HepG2 (cell line): ENCODE measurements around the gene ZNF318. TPM values are rescaled to one million over a fixed set of nuclear protein-coding genes. Genes with fewer than 3 reads are reported as not detected.

Experiments
- ESRRA ChIP-seq: sonication (generic); formaldehyde crosslinking; IDR thresholded peaks from 2 replicates; pipeline ENCODE4 v1.5.1; 2020; ENCODE audit warnings: mild to moderate bottlenecking, low read depth, missing genetic modification reagents
- HOXA9 ChIP-seq: sonication (generic); formaldehyde crosslinking; IDR thresholded peaks from 2 replicates; pipeline ENCODE4 v1.8.1; 2022; ENCODE audit warnings: missing genetic modification reagents, mild to moderate bottlenecking, moderate library complexity, borderline replicate concordance
- KLF11 ChIP-seq: IDR thresholded peaks from 2 replicates; pipeline ENCODE4 v1.6.1; 2016; ENCODE audit warnings: missing compliant biosample characterization
- NBN ChIP-seq: fragments of 450-650 bp; conservative IDR thresholded peaks from 2 replicates; pipeline ENCODE4 v1.6.1; 2017
- NR2F6 ChIP-seq, 2 experiments: IDR thresholded peaks; 2 replicates each; pipeline ENCODE4 v1.6.1; 2016; ENCODE audit warnings: antibody characterized with exemption in 1 of 2, mild to moderate bottlenecking in 1 of 2
- RXRA ChIP-seq: sonication (generic); formaldehyde crosslinking; IDR thresholded peaks from 2 replicates; pipeline ENCODE4 v1.5.1; 2020; ENCODE audit warnings: missing genetic modification reagents
- SOX5 ChIP-seq: IDR thresholded peaks from 2 replicates; pipeline ENCODE4 v1.6.1; 2016; ENCODE audit warnings: borderline replicate concordance
- TBX2 ChIP-seq: sonication (generic); formaldehyde crosslinking; IDR thresholded peaks from 2 replicates; pipeline ENCODE4 v1.5.0; 2020; ENCODE audit warnings: missing genetic modification reagents, mild to moderate bottlenecking, borderline replicate concordance
- ZNF205 ChIP-seq: IDR thresholded peaks from 2 replicates; pipeline ENCODE4 v1.6.1; 2018; ENCODE audit warnings: missing biosample characterization, missing genetic modification reagents
- ZNF251 ChIP-seq: sonication (generic); formaldehyde crosslinking; IDR thresholded peaks from 2 replicates; pipeline ENCODE4 v1.9.0; 2021; ENCODE audit warnings: mild to moderate bottlenecking, missing genetic modification reagents
- ZNF441 ChIP-seq: sonication (generic); formaldehyde crosslinking; IDR thresholded peaks from 2 replicates; pipeline ENCODE4 v1.7.0; 2021; ENCODE audit warnings: missing genetic modification reagents, borderline replicate concordance
- ZNF652 ChIP-seq: IDR thresholded peaks from 2 replicates; pipeline ENCODE4 v1.6.1; 2016; ENCODE audit warnings: low read depth, borderline replicate concordance
- ZZZ3 ChIP-seq: sonication (generic); formaldehyde crosslinking; IDR thresholded peaks from 2 replicates; pipeline ENCODE4 v1.4.0; 2020; ENCODE audit warnings: missing genetic modification reagents, mild to moderate bottlenecking, borderline replicate concordance
- polyA plus RNA-seq, 8 experiments: library from polyadenylated mRNA; depleted of rRNA in 3 of 8; stranded (reverse) in 7 of 8; unstranded in 1 of 8; fragments of >200 nt; fragmentation: Illumina TruSeq in 4 of 8; extraction: Trizol in 4 of 8; gene quantifications; 2 replicates each; pipeline versions ENCODE4 v1.2.1 to v1.2.3, GENCODE V29; 2011 to 2016; ENCODE audit warnings: low read depth in 4 of 8, missing spikeins in 1 of 8, mixed read lengths in 1 of 8; ENCODE audit not compliant: insufficient read depth in 1 of 8
- total RNA-seq, 5 experiments: library from RNA; depleted of rRNA; stranded (reverse); fragments of >200 nt; fragmentation: Illumina TruSeq; extraction: Trizol; gene quantifications; 2 replicates each; pipeline ENCODE4 v1.2.3, GENCODE V29; 2016; ENCODE audit warnings: low read depth in 1 of 5
- TF ChIP-seq, protein P1 (sequence below): IDR thresholded peaks from 2 replicates; pipeline ENCODE4 v1.6.1; 2018; ENCODE audit warnings: missing genetic modification reagents, mild to moderate bottlenecking, missing compliant biosample characterization
- TF ChIP-seq, protein P2 (sequence below): sonication (generic); formaldehyde crosslinking; IDR thresholded peaks from 2 replicates; pipeline ENCODE4 v1.5.0; 2020; ENCODE audit warnings: missing genetic modification reagents, mild to moderate bottlenecking, borderline replicate concordance
- TF ChIP-seq, protein P3 (sequence below): fragments of 450-650 bp; IDR thresholded peaks from 2 replicates; pipeline ENCODE4 v1.6.1; 2017
- TF ChIP-seq, protein P4 (sequence below): sonication (generic); formaldehyde crosslinking; IDR thresholded peaks from 2 replicates; pipeline ENCODE4 v1.9.0; 2021; ENCODE audit warnings: mild to moderate bottlenecking, missing genetic modification reagents

The ZNF318 gene
- total and polyA plus RNA-seq, 2 of the 13 experiments (the other 11 are each of a cell fraction or from before 2014, with no cell fraction given) = 13.0 to 14.5 TPM

- TF ChIP-seq TBX2 (CRISPR knock-in tag) (no peak), ZNF652 (CRISPR knock-in tag) (no peak), ZNF441 (CRISPR knock-in tag) (peak; percentile 79), ZNF205 (no peak), HOXA9 (CRISPR knock-in tag) (no peak), ZNF251 (no peak; the same call in 1 of the 2 replicates), RXRA (CRISPR knock-in tag) (peak; percentile 51; the same call in 1 of the 2 replicates), ZZZ3 (CRISPR knock-in tag) (0 out of 2 replicates have a peak, but pooled peaks have one; percentile 75), ESRRA (CRISPR knock-in tag) (peak; percentile 56; the same call in 1 of the 2 replicates), NBN (no peak), NR2F6 (IDR thresholded peaks at IDR 0.05) (peak; percentile 76), NR2F6 (CRISPR knock-in tag; IDR thresholded peaks at IDR 0.05) (peak; percentile 75), SOX5 (peak; percentile 48), KLF11 (CRISPR knock-in tag) (peak; percentile 75; the same call in 1 of the 2 replicates)
- TF ChIP-seq, protein P1, sequence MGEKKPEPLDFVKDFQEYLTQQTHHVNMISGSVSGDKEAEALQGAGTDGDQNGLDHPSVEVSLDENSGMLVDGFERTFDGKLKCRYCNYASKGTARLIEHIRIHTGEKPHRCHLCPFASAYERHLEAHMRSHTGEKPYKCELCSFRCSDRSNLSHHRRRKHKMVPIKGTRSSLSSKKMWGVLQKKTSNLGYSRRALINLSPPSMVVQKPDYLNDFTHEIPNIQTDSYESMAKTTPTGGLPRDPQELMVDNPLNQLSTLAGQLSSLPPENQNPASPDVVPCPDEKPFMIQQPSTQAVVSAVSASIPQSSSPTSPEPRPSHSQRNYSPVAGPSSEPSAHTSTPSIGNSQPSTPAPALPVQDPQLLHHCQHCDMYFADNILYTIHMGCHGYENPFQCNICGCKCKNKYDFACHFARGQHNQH = peak; percentile 32; the same call in 1 of the 2 replicates
- TF ChIP-seq, protein P2, sequence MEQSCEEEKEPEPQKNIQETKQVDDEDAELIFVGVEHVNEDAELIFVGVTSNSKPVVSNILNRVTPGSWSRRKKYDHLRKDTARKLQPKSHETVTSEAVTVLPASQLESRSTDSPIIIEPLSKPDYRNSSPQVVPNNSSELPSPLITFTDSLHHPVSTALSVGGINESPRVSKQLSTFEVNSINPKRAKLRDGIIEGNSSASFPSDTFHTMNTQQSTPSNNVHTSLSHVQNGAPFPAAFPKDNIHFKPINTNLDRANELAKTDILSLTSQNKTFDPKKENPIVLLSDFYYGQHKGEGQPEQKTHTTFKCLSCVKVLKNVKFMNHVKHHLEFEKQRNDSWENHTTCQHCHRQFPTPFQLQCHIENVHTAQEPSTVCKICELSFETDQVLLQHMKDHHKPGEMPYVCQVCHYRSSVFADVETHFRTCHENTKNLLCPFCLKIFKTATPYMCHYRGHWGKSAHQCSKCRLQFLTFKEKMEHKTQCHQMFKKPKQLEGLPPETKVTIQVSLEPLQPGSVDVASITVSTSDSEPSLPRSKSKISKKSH = peak; percentile 94
- TF ChIP-seq, protein P3, sequence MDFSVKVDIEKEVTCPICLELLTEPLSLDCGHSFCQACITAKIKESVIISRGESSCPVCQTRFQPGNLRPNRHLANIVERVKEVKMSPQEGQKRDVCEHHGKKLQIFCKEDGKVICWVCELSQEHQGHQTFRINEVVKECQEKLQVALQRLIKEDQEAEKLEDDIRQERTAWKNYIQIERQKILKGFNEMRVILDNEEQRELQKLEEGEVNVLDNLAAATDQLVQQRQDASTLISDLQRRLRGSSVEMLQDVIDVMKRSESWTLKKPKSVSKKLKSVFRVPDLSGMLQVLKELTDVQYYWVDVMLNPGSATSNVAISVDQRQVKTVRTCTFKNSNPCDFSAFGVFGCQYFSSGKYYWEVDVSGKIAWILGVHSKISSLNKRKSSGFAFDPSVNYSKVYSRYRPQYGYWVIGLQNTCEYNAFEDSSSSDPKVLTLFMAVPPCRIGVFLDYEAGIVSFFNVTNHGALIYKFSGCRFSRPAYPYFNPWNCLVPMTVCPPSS = no peak
- TF ChIP-seq, protein P4, sequence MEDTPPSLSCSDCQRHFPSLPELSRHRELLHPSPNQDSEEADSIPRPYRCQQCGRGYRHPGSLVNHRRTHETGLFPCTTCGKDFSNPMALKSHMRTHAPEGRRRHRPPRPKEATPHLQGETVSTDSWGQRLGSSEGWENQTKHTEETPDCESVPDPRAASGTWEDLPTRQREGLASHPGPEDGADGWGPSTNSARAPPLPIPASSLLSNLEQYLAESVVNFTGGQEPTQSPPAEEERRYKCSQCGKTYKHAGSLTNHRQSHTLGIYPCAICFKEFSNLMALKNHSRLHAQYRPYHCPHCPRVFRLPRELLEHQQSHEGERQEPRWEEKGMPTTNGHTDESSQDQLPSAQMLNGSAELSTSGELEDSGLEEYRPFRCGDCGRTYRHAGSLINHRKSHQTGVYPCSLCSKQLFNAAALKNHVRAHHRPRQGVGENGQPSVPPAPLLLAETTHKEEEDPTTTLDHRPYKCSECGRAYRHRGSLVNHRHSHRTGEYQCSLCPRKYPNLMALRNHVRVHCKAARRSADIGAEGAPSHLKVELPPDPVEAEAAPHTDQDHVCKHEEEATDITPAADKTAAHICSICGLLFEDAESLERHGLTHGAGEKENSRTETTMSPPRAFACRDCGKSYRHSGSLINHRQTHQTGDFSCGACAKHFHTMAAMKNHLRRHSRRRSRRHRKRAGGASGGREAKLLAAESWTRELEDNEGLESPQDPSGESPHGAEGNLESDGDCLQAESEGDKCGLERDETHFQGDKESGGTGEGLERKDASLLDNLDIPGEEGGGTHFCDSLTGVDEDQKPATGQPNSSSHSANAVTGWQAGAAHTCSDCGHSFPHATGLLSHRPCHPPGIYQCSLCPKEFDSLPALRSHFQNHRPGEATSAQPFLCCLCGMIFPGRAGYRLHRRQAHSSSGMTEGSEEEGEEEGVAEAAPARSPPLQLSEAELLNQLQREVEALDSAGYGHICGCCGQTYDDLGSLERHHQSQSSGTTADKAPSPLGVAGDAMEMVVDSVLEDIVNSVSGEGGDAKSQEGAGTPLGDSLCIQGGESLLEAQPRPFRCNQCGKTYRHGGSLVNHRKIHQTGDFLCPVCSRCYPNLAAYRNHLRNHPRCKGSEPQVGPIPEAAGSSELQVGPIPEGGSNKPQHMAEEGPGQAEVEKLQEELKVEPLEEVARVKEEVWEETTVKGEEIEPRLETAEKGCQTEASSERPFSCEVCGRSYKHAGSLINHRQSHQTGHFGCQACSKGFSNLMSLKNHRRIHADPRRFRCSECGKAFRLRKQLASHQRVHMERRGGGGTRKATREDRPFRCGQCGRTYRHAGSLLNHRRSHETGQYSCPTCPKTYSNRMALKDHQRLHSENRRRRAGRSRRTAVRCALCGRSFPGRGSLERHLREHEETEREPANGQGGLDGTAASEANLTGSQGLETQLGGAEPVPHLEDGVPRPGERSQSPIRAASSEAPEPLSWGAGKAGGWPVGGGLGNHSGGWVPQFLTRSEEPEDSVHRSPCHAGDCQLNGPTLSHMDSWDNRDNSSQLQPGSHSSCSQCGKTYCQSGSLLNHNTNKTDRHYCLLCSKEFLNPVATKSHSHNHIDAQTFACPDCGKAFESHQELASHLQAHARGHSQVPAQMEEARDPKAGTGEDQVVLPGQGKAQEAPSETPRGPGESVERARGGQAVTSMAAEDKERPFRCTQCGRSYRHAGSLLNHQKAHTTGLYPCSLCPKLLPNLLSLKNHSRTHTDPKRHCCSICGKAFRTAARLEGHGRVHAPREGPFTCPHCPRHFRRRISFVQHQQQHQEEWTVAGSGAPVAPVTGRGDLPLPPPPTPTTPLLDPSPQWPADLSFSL (CRISPR knock-in tag) = no peak; the same call in 1 of the 2 replicates
Observed at GRCh38 chr6:43297644-43298564, 71.5 kb downstream of the ZNF318 start, which contains the start of gene SLC22A7 (continued).
